HEK293 (cell line): Measurements from ENCODE around the gene RGS19.

ENCODE experiments used
- EGR2 ChIP-seq: fragments of 450-650 bp; formaldehyde crosslinking; IDR thresholded peaks from 2 replicates; pipeline ENCODE4 v1.5.1; 2016; ENCODE audit warnings: low read depth, missing biosample characterization, missing genetic modification characterization
- HIC1 ChIP-seq: fragments of 450-650 bp; formaldehyde crosslinking; IDR thresholded peaks from 2 replicates; pipeline ENCODE4 v1.5.1; 2016; ENCODE audit warnings: missing biosample characterization, missing genetic modification characterization
- PRDM10 ChIP-seq: fragments of 450-650 bp; formaldehyde crosslinking; IDR thresholded peaks from 2 replicates; pipeline ENCODE4 v1.5.1; 2016; ENCODE audit warnings: missing biosample characterization, missing genetic modification characterization
- PRDM4 ChIP-seq: fragments of 450-650 bp; formaldehyde crosslinking; IDR thresholded peaks from 2 replicates; pipeline ENCODE4 v1.5.1; 2017; ENCODE audit warnings: missing biosample characterization, missing genetic modification characterization
- ZBTB44 ChIP-seq: fragments of 450-650 bp; IDR thresholded peaks from 2 replicates; pipeline ENCODE4 v1.5.1; 2018; ENCODE audit warnings: missing biosample characterization, mild to moderate bottlenecking, missing genetic modification characterization
- ZNF148 ChIP-seq: fragments of 450-650 bp; formaldehyde crosslinking; IDR thresholded peaks from 2 replicates; pipeline ENCODE4 v1.5.0; 2017; ENCODE audit warnings: missing biosample characterization, missing genetic modification characterization, borderline replicate concordance
- ZNF169 ChIP-seq: fragments of 450-650 bp; formaldehyde crosslinking; IDR thresholded peaks from 2 replicates; pipeline ENCODE4 v1.5.1; 2016; ENCODE audit warnings: missing biosample characterization, missing genetic modification characterization
- ZNF223 ChIP-seq: fragments of 450-650 bp; formaldehyde crosslinking; IDR thresholded peaks from 2 replicates; pipeline ENCODE4 v1.5.1; 2016; ENCODE audit warnings: missing biosample characterization, missing genetic modification characterization
- ZNF248 ChIP-seq: fragments of 450-650 bp; formaldehyde crosslinking; IDR thresholded peaks from 2 replicates; pipeline ENCODE4 v1.5.1; 2017; ENCODE audit warnings: missing biosample characterization, missing genetic modification characterization
- ZNF274 ChIP-seq, 2 experiments: fragments of 200-500 bp in 1 of 2; fragments of 450-650 bp in 1 of 2; sonication (Bioruptor generic) in 1 of 2; formaldehyde crosslinking in 1 of 2; IDR thresholded peaks; 2 replicates each; pipeline versions ENCODE4 v1.5.1 to v1.6.1; 2014 to 2016; ENCODE audit warnings: borderline replicate concordance in 1 of 2, inconsistent platforms in 1 of 2, low read length in 1 of 2, missing biosample characterization in 1 of 2, missing genetic modification characterization in 1 of 2
- ZNF362 ChIP-seq: fragments of 450-650 bp; formaldehyde crosslinking; IDR thresholded peaks from 2 replicates; pipeline ENCODE4 v1.5.1; 2016; ENCODE audit warnings: missing biosample characterization, missing genetic modification characterization
- ZNF37A ChIP-seq: fragments of 450-650 bp; IDR thresholded peaks from 2 replicates; pipeline ENCODE4 v1.5.1; 2018; ENCODE audit warnings: missing biosample characterization, missing genetic modification characterization
- ZNF394 ChIP-seq: fragments of 450-650 bp; formaldehyde crosslinking; IDR thresholded peaks from 2 replicates; pipeline ENCODE4 v1.5.1; 2016; ENCODE audit warnings: missing biosample characterization, missing genetic modification characterization, mild to moderate bottlenecking, moderate library complexity, borderline replicate concordance
- ZNF398 ChIP-seq: fragments of 450-650 bp; formaldehyde crosslinking; IDR thresholded peaks from 2 replicates; pipeline ENCODE4 v1.5.1; 2017; ENCODE audit warnings: missing biosample characterization, missing genetic modification characterization
- ZNF501 ChIP-seq: fragments of 450-650 bp; formaldehyde crosslinking; IDR thresholded peaks from 2 replicates; pipeline ENCODE4 v1.5.1; 2016; ENCODE audit warnings: missing biosample characterization, missing genetic modification characterization
- ZNF544 ChIP-seq: fragments of 450-650 bp; formaldehyde crosslinking; IDR thresholded peaks from 2 replicates; pipeline ENCODE4 v1.5.0; 2017; ENCODE audit warnings: missing biosample characterization, missing genetic modification characterization
- ZNF624 ChIP-seq: fragments of 450-650 bp; formaldehyde crosslinking; IDR thresholded peaks from 2 replicates; pipeline ENCODE4 v1.5.1; 2017; ENCODE audit warnings: missing biosample characterization, missing genetic modification characterization
- ZNF707 ChIP-seq: fragments of 450-650 bp; formaldehyde crosslinking; IDR thresholded peaks from 2 replicates; pipeline ENCODE4 v1.5.1; 2016; ENCODE audit warnings: missing biosample characterization, missing genetic modification characterization
- ZNF785 ChIP-seq: fragments of 450-650 bp; formaldehyde crosslinking; IDR thresholded peaks from 2 replicates; pipeline ENCODE4 v1.5.1; 2016; ENCODE audit warnings: missing biosample characterization, missing genetic modification characterization
- ZSCAN5A ChIP-seq: fragments of 450-650 bp; formaldehyde crosslinking; IDR thresholded peaks from 2 replicates; pipeline ENCODE4 v1.5.1; 2016; ENCODE audit warnings: missing biosample characterization, missing genetic modification characterization

RGS19 gene

GRCh38 chr20:64063389-64064144, 15.8 kb downstream of the RGS19 start (continued):
- peak; percentile 67 for TF ChIP-seq EGR2 (tag by site-specific recombination)
- TF ChIP-seq ZNF362 (tag by site-specific recombination): no peak
- no peak for TF ChIP-seq ZNF394 (tag by site-specific recombination)
- TF ChIP-seq ZNF501 (tag by site-specific recombination): no peak
- TF ChIP-seq ZNF624 (tag by site-specific recombination): no peak
- no peak for TF ChIP-seq PRDM10 (tag by site-specific recombination)
- 0 out of 2 replicates have a peak, but pooled peaks have one; percentile 56 for TF ChIP-seq HIC1 (tag by site-specific recombination)
- 0 out of 2 replicates have a peak, but pooled peaks have one; percentile 19 for TF ChIP-seq ZNF785 (tag by site-specific recombination)
- no peak for TF ChIP-seq ZNF544 (tag by site-specific recombination)
- TF ChIP-seq ZNF248: no peak
- TF ChIP-seq ZNF223: no peak
- no peak for TF ChIP-seq ZNF398
- TF ChIP-seq ZNF169 (tag by site-specific recombination): no peak
- TF ChIP-seq ZNF707 (tag by site-specific recombination): no peak
- no peak for TF ChIP-seq ZNF37A (tag by site-specific recombination)
- TF ChIP-seq ZNF274 (IDR thresholded peaks at IDR 0.05; ENCODE audit: low read length): no peak
- no peak for TF ChIP-seq ZNF274 (tag by site-specific recombination; IDR thresholded peaks at IDR 0.05; ENCODE audit: borderline replicate concordance)
- no peak for TF ChIP-seq ZSCAN5A
- no peak for TF ChIP-seq ZNF148 (tag by site-specific recombination)
- TF ChIP-seq PRDM4 (tag by site-specific recombination): no peak
- TF ChIP-seq ZBTB44 (tag by site-specific recombination): no peak
